HCT116 (cell line): ENCODE data around the gene KIAA1671. TPM values are rescaled to one million over a fixed set of nuclear protein-coding genes. Genes with fewer than 3 reads are reported as not detected.

ENCODE experiments used
- ATAC-seq: fragments of 200-7000 bp; cut with Tn5 transposase; 2 replicates; pipeline ENCODE4 v1.9.1; 2020; ENCODE audit warnings: mild to moderate bottlenecking, moderate library complexity
- BruUV-seq: library from RNA; stranded (reverse); fragments of 400-500 nt; replicated peaks from 2 replicates; lab custom pipeline; 2021; lab: Mats Ljungman, UMichigan
- CTCF ChIA-PET: fragments of 300-600 bp; sonication (Branson Sonifier 250); formaldehyde crosslinking; loops from one replicate; lab custom pipeline; 2021; ENCODE audit warnings: antibody characterized with exemption; lab: Charles Lee
- POLR2A ChIA-PET: fragments of 300-600, 350-600 bp; sonication (Branson Sonifier 250); formaldehyde crosslinking; loops from one replicate; lab custom pipeline; 2021; ENCODE audit warnings: antibody characterized with exemption; lab: Charles Lee
- RAD21 ChIA-PET, 2 experiments: fragments of 300-600 bp; sonication (Branson Sonifier 250); formaldehyde crosslinking; loops; one replicate each; lab custom pipeline; 2023; ENCODE audit warnings: low total read pairs in 2 of 2; ENCODE audit not compliant: uncharacterized antibody in 2 of 2, unreplicated experiment in 2 of 2, low non-redundant PET in 1 of 2; lab: Charles Lee
- DNase-seq: peaks from one replicate; pipeline ENCODE4 v3.0.0-alpha.2; 2010; ENCODE audit warnings: low read depth, low spot score
- H2AFZ ChIP-seq: fragments of 200-600 bp; shearing (Covaris generic), sonication (generic); 2 replicates; pipeline ENCODE4 v1.6.1; 2017; ENCODE audit warnings: low read depth, mixed run types, mixed read lengths, antibody characterized with exemption, low read length; ENCODE audit not compliant: poor library complexity, severe bottlenecking
- H3K27ac ChIP-seq: 2 replicates; pipeline ENCODE4 v1.5.1; 2012; ENCODE audit warnings: low read depth, low read length
- H3K27me3 ChIP-seq: fragments of 200-600 bp; sonication (generic); 2 replicates; pipeline ENCODE4 v1.6.1; 2016; ENCODE audit warnings: mixed run types, low read length, mixed read lengths; ENCODE audit not compliant: insufficient read depth
- H3K36me3 ChIP-seq, 2 experiments: fragments of 200-500 bp in 1 of 2; fragments of 200-600 bp in 1 of 2; sonication (Bioruptor generic) in 1 of 2; sonication (generic) in 1 of 2; 2 replicates each; pipeline versions ENCODE4 v1.5.1 to v1.6.1; 2014 to 2016; ENCODE audit warnings: low read length in 2 of 2, inconsistent platforms in 1 of 2, mixed read lengths in 1 of 2, mixed run types in 1 of 2; ENCODE audit not compliant: insufficient read depth in 2 of 2, control insufficient read depth in 1 of 2
- H3K4me1 ChIP-seq, 2 experiments: fragments of 200-600 bp in 1 of 2; sonication (generic) in 1 of 2; 2 replicates each; pipeline versions ENCODE4 v1.5.1 to v1.6.1; 2012 to 2017; ENCODE audit warnings: low read length in 2 of 2, inconsistent platforms in 1 of 2, mild to moderate bottlenecking in 1 of 2, mixed read lengths in 1 of 2, mixed run types in 1 of 2, moderate library complexity in 1 of 2; ENCODE audit not compliant: insufficient read depth in 2 of 2, control insufficient read depth in 1 of 2
- H3K4me2 ChIP-seq: fragments of 200-600 bp; sonication (generic); 2 replicates; pipeline ENCODE4 v1.6.1; 2017; ENCODE audit warnings: mixed run types, low read length, mixed read lengths
- H3K4me3 ChIP-seq, 2 experiments: fragments of 200-600 bp in 1 of 2; sonication (generic) in 1 of 2; replicated peaks in 1 of 2; 2 replicates each; pipeline ENCODE4 v1.5.1; 2011 to 2016; ENCODE audit warnings: low read length in 2 of 2, control low read depth in 1 of 2, low read depth in 1 of 2, mild to moderate bottlenecking in 1 of 2, mixed read lengths in 1 of 2, mixed run types in 1 of 2
- H3K79me2 ChIP-seq: fragments of 200-600 bp; sonication (generic); 2 replicates; pipeline ENCODE4 v1.6.1; 2017; ENCODE audit warnings: mild to moderate bottlenecking, mixed run types, low read length, moderate library complexity, mixed read lengths; ENCODE audit not compliant: insufficient read depth
- H3K9ac ChIP-seq: fragments of 200-600 bp; sonication (generic); 2 replicates; pipeline ENCODE4 v1.6.1; 2016; ENCODE audit warnings: low read length, mixed read lengths
- H3K9me2 ChIP-seq: fragments of 200-600 bp; sonication (generic), shearing (Covaris generic); 2 replicates; pipeline ENCODE4 v1.6.1; 2017; ENCODE audit warnings: mixed run types, mild to moderate bottlenecking, moderate library complexity; ENCODE audit not compliant: insufficient read depth
- H3K9me3 ChIP-seq, 2 experiments: fragments of 200-500 bp in 1 of 2; fragments of 200-600 bp in 1 of 2; sonication (Bioruptor generic) in 1 of 2; sonication (generic) in 1 of 2; 2 replicates each; pipeline ENCODE4 v1.6.1; 2014 to 2017; ENCODE audit warnings: low read length in 2 of 2, mixed read lengths in 2 of 2, inconsistent platforms in 1 of 2, low read depth in 1 of 2, mild to moderate bottlenecking in 1 of 2, mixed run types in 1 of 2, moderate library complexity in 1 of 2; ENCODE audit not compliant: control insufficient read depth in 1 of 2, insufficient read depth in 1 of 2
- H4K20me1 ChIP-seq: fragments of 200-600 bp; sonication (generic), shearing (Covaris generic); 2 replicates; pipeline ENCODE4 v1.6.1; 2017; ENCODE audit warnings: mixed run types, mild to moderate bottlenecking, moderate library complexity; ENCODE audit not compliant: insufficient read depth
- CBX3 ChIP-seq: IDR thresholded peaks from 2 replicates; pipeline ENCODE4 v1.6.1; 2012; ENCODE audit warnings: low read depth
- FOSL1 ChIP-seq: IDR thresholded peaks from 2 replicates; pipeline ENCODE4 v1.6.1; 2012; ENCODE audit warnings: low read depth
- JUND ChIP-seq: IDR thresholded peaks from 2 replicates; pipeline ENCODE4 v1.6.1; 2012
- POLR2AphosphoS5 ChIP-seq: IDR thresholded peaks from 2 replicates; pipeline ENCODE4 v1.6.1; 2011; ENCODE audit warnings: mild to moderate bottlenecking, low read depth, low read length, moderate library complexity
- RAD21 ChIP-seq: IDR thresholded peaks from 2 replicates; pipeline ENCODE4 v1.6.1; 2012; ENCODE audit warnings: low read depth, mild to moderate bottlenecking
- SIN3A ChIP-seq: IDR thresholded peaks from 2 replicates; pipeline ENCODE4 v1.6.1; 2012; ENCODE audit warnings: low read depth
- SP1 ChIP-seq: IDR thresholded peaks from 2 replicates; pipeline ENCODE4 v1.6.1; 2012; ENCODE audit warnings: low read depth
- ZBTB33 ChIP-seq: IDR thresholded peaks from 2 replicates; pipeline ENCODE4 v1.6.1; 2011; ENCODE audit warnings: mild to moderate bottlenecking, low read length, moderate library complexity; ENCODE audit not compliant: insufficient replicate concordance; ENCODE audit errors: extremely low read depth
- ZFX ChIP-seq: fragments of 450-650 bp; IDR thresholded peaks from 2 replicates; pipeline ENCODE4 v1.6.1; 2017
- intact Hi-C: fragments of 100-400 bp; cut with micrococcal nuclease; formaldehyde crosslinking; loops from 2 replicates; pipeline ENCODE4 v1.10.0; 2022
- total RNA-seq: library from RNA; stranded (reverse); gene quantifications from one replicate; pipeline ENCODE4 v1.2.1, GENCODE V29; 2021; ENCODE audit not compliant: unreplicated experiment
- TF ChIP-seq, protein P1 (sequence below): IDR thresholded peaks from 2 replicates; pipeline ENCODE4 v1.6.1; 2012
- TF ChIP-seq, protein P2 (sequence below): IDR thresholded peaks from 2 replicates; pipeline ENCODE4 v1.6.1; 2012; ENCODE audit warnings: low read depth

The KIAA1671 gene
- total RNA-seq, 1 experiment from 2014 or later, result 36.8 TPM

DNA sequence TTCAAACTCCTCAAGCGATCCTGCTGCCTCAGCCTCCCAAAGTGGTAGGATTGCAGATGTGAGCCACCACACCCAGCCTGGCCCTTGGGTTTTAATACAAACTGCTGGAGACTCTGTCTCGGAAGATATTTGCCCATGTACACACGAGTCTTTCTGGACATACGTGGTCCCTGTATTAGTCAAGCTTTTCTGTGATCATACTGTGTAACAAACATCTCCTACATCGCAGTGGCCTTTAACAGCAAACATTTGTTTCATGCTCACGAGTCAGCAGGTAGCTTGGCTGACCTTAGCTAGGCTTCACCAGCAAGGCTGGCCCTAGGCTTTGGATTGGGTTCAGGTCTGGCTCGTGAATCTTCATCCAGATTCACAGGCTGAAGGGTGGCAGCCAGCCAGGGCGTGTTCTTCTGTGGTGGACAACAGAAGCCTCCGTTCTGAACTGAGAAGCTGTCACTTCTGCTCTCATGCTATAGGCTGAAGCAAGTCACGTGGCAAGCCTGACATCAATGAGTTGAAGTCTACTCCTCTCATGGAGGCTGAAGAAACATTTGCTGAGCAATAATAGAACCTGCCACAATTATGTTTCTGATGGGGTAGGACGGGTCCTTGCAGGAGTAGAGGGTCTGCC is 8.8 kb downstream of the KIAA1671 start:
- Histone ChIP-seq H3K79me2 (peaks cover 86% of the 10 kb centered on the region), H3K4me2 (no peak overlapping the region), H3K27ac (no peak overlapping the region), H3K4me1 (peaks cover 46 to 72% of the 10 kb centered on the region in 2 experiments), H3K9ac (no peak overlapping the region), H4K20me1 (no peaks in the 10 kb centered on the region), H3K36me3 (peaks cover 0 to 6% of the 10 kb centered on the region in 2 experiments; a peak in 1 of 4 replicates), H3K4me3 (no peak overlapping the region), H3K9me3 (no peaks in the 10 kb centered on the region), H2AFZ (no peak overlapping the region), H3K27me3 (no peaks in the 10 kb centered on the region), H3K9me2 (no peaks in the 10 kb centered on the region)
- intact Hi-C loops, result no loop called here
- RAD21 ChIA-PET, result no interaction called here
- CTCF ChIA-PET, result interaction anchor here (0.6 kb wide), 1 partner anchor 10 kb away, joined by 3 read pairs; no protein-coding TSS in a partner anchor
- no peak for DNase-seq
- no TSS peak for BruUV-seq
- ATAC-seq, result no peak
- TF ChIP-seq RAD21 (no peak), SP1 (no peak), SIN3A (no peak)
- TF ChIP-seq, protein P1, sequence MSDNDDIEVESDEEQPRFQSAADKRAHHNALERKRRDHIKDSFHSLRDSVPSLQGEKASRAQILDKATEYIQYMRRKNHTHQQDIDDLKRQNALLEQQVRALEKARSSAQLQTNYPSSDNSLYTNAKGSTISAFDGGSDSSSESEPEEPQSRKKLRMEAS, result no peak
- TF ChIP-seq, all 23 proteins: peak for 0
- POLR2A ChIA-PET, result no interaction called here

DNA sequence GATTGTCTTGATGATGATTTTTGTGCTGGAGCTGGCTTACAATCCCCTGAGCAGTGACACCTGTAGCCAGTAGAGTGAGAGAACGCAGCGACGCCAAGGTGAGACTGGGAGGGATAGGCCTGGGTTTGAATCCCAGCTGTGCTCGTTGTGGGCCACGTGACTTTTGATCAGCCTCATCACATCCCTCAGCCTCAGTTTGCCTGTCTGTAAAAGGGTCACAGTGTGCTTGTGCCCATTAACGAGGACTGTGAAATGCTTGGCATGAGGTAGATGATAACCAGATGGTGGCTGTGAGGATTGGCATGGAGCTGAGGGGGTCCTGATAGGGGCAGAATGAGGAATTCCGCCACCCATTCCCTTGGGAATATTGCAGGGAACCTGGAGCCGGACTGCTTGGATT is 9.6 kb downstream of the KIAA1671 start:
- peaks cover 0 to 6% of the 10 kb centered on the region in 2 experiments; a peak in 1 of 4 replicates for H3K36me3 ChIP-seq
- H3K4me1 ChIP-seq, result peaks cover 48 to 72% of the 10 kb centered on the region in 2 experiments
- no peak overlapping the region for H3K27ac ChIP-seq
- no TSS peak for BruUV-seq
- intact Hi-C loops, result no loop called here
- no peak overlapping the region for H2AFZ ChIP-seq
- H3K4me3 ChIP-seq, result no peak overlapping the region
- ATAC-seq (no peak), DNase-seq (no peak)
- no peak overlapping the region for H3K9ac ChIP-seq
- H3K4me2 ChIP-seq, result no peak overlapping the region
- H3K9me3 ChIP-seq, result no peaks in the 10 kb centered on the region
- H3K27me3 ChIP-seq, result no peaks in the 10 kb centered on the region
- TF ChIP-seq JUND (no peak), RAD21 (no peak), CBX3 (no peak), POLR2AphosphoS5 (no peak), ZFX (no peak), FOSL1 (no peak), ZBTB33 (no peak)
- TF ChIP-seq, protein P2, sequence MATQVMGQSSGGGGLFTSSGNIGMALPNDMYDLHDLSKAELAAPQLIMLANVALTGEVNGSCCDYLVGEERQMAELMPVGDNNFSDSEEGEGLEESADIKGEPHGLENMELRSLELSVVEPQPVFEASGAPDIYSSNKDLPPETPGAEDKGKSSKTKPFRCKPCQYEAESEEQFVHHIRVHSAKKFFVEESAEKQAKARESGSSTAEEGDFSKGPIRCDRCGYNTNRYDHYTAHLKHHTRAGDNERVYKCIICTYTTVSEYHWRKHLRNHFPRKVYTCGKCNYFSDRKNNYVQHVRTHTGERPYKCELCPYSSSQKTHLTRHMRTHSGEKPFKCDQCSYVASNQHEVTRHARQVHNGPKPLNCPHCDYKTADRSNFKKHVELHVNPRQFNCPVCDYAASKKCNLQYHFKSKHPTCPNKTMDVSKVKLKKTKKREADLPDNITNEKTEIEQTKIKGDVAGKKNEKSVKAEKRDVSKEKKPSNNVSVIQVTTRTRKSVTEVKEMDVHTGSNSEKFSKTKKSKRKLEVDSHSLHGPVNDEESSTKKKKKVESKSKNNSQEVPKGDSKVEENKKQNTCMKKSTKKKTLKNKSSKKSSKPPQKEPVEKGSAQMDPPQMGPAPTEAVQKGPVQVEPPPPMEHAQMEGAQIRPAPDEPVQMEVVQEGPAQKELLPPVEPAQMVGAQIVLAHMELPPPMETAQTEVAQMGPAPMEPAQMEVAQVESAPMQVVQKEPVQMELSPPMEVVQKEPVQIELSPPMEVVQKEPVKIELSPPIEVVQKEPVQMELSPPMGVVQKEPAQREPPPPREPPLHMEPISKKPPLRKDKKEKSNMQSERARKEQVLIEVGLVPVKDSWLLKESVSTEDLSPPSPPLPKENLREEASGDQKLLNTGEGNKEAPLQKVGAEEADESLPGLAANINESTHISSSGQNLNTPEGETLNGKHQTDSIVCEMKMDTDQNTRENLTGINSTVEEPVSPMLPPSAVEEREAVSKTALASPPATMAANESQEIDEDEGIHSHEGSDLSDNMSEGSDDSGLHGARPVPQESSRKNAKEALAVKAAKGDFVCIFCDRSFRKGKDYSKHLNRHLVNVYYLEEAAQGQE, result no peak
- ChIA-PET POLR2A (no interaction called here), CTCF (interaction anchor here (1.5 kb wide), 1 partner anchor 87 kb away, joined by 3 read pairs; no protein-coding TSS in a partner anchor), RAD21 (no interaction called here)
- H4K20me1 ChIP-seq, result no peaks in the 10 kb centered on the region
- H3K9me2 ChIP-seq, result no peaks in the 10 kb centered on the region
- peaks cover 86% of the 10 kb centered on the region for H3K79me2 ChIP-seq
